Endothelial cell of umbilical vein (primary cell): Measurements from ENCODE around the gene TPPP2. TPM values are rescaled to one million over a fixed set of nuclear protein-coding genes. Genes with fewer than 3 reads are reported as not detected.

ENCODE experiments used
- BruUV-seq: library from RNA; stranded (reverse); fragments of 400-500 nt; replicated peaks from 2 replicates; lab custom pipeline; 2021; lab: Mats Ljungman, UMichigan
- CTCF ChIA-PET: fragments of 300-600, 350-600 bp; sonication (Branson Sonifier 250); formaldehyde crosslinking; loops from one replicate; lab custom pipeline; 2021; ENCODE audit warnings: antibody characterized with exemption, inconsistent platforms; lab: Charles Lee
- POLR2A ChIA-PET: fragments of 300-600, 350-600 bp; sonication (Branson Sonifier 250); formaldehyde crosslinking; loops from one replicate; lab custom pipeline; 2021; ENCODE audit warnings: antibody characterized with exemption, inconsistent platforms; lab: Charles Lee
- DNase-seq: peaks from one replicate; pipeline ENCODE4 v3.0.0-alpha.2; 2011; ENCODE audit warnings: low read depth, low spot score
- FAIRE-seq: peaks from 2 replicates; lab custom pipeline; 2011; peaks lifted over from hg19 to GRCh38; lab: Jason Lieb, UNC
- H2AFZ ChIP-seq: 2 replicates; pipeline ENCODE4 v1.6.0; 2012; ENCODE audit warnings: low read depth, low read length, control low read depth, inconsistent platforms
- H3K27ac ChIP-seq: 2 replicates; pipeline ENCODE4 v1.5.1; 2011; ENCODE audit warnings: low read depth, mild to moderate bottlenecking, control low read depth, low read length, moderate library complexity; ENCODE audit not compliant: insufficient read depth
- H3K27me3 ChIP-seq, 2 experiments: 2 replicates each; pipeline versions ENCODE4 v1.6.0 to v1.6.1; 2011; ENCODE audit warnings: low read length in 2 of 2, mixed read lengths in 1 of 2; ENCODE audit not compliant: control insufficient read depth in 2 of 2, insufficient read depth in 2 of 2
- H3K36me3 ChIP-seq, 2 experiments: 2 replicates in 1 of 2; 3 replicates in 1 of 2; pipeline ENCODE4 v1.5.1; 2011; ENCODE audit warnings: low read length in 2 of 2, mild to moderate bottlenecking in 1 of 2, moderate library complexity in 1 of 2; ENCODE audit not compliant: control insufficient read depth in 2 of 2, insufficient read depth in 2 of 2; ENCODE audit errors: extremely low read depth in 1 of 2
- H3K4me1 ChIP-seq: 3 replicates; pipeline ENCODE4 v1.5.1; 2011; ENCODE audit warnings: mild to moderate bottlenecking, low read length; ENCODE audit not compliant: control insufficient read depth, insufficient read depth; ENCODE audit errors: extremely low read depth
- H3K4me2 ChIP-seq: 2 replicates; pipeline ENCODE4 v1.6.1; 2011; ENCODE audit warnings: low read length, control low read depth, mixed read lengths; ENCODE audit not compliant: insufficient read depth
- H3K4me3 ChIP-seq, 3 experiments: fragments of 200-600 bp in 1 of 3; sonication (generic), shearing (Covaris generic) in 1 of 3; replicated peaks in 1 of 3; 2 replicates each; pipeline ENCODE4 v1.5.1; 2011 to 2016; ENCODE audit warnings: control low read depth in 3 of 3, low read length in 3 of 3, mild to moderate bottlenecking in 2 of 3, inconsistent platforms in 1 of 3, low read depth in 1 of 3, moderate library complexity in 1 of 3; ENCODE audit not compliant: insufficient read depth in 1 of 3
- H3K79me2 ChIP-seq: 2 replicates; pipeline ENCODE4 v1.6.0; 2012; ENCODE audit warnings: low read length, inconsistent platforms; ENCODE audit not compliant: control insufficient read depth, insufficient read depth
- H3K9ac ChIP-seq: replicated peaks from 2 replicates; pipeline ENCODE3; 2011; ENCODE audit warnings: low read length, control low read depth; ENCODE audit not compliant: insufficient read depth; ENCODE audit errors: extremely low read depth
- H3K9me1 ChIP-seq: replicated peaks from 3 replicates; pipeline ENCODE4 v1.6.0; 2011; ENCODE audit warnings: mild to moderate bottlenecking, low read length; ENCODE audit not compliant: control insufficient read depth, insufficient read depth; ENCODE audit errors: extremely low read depth
- H3K9me3 ChIP-seq: replicated peaks from 2 replicates; pipeline ENCODE4 v1.5.1; 2012; ENCODE audit warnings: low read length, inconsistent platforms; ENCODE audit not compliant: control insufficient read depth, insufficient read depth
- H4K20me1 ChIP-seq: replicated peaks from 2 replicates; pipeline ENCODE3; 2011; ENCODE audit warnings: mild to moderate bottlenecking, low read length; ENCODE audit not compliant: control insufficient read depth, insufficient read depth; ENCODE audit errors: extremely low read depth
- EZH2 ChIP-seq: IDR thresholded peaks from 2 replicates; pipeline ENCODE4 v1.6.1; 2012; ENCODE audit warnings: borderline replicate concordance, low read depth, mild to moderate bottlenecking, moderate library complexity, low read length, inconsistent platforms; ENCODE audit not compliant: severe bottlenecking
- FOS ChIP-seq: IDR thresholded peaks from 2 replicates; pipeline ENCODE4 v1.6.1; 2011; ENCODE audit warnings: mild to moderate bottlenecking, low read length, moderate library complexity, borderline replicate concordance; ENCODE audit not compliant: insufficient read depth
- GATA2 ChIP-seq: IDR thresholded peaks from 2 replicates; pipeline ENCODE4 v1.7.0; 2011; ENCODE audit warnings: low read depth, mild to moderate bottlenecking, moderate library complexity, mixed read lengths, low read length; ENCODE audit not compliant: insufficient read length, insufficient read depth
- JUN ChIP-seq: IDR thresholded peaks from 2 replicates; pipeline ENCODE4 v1.6.1; 2011; ENCODE audit warnings: borderline replicate concordance, low read depth; ENCODE audit not compliant: insufficient read length, insufficient read depth
- POLR2AphosphoS5 ChIP-seq: IDR thresholded peaks from 2 replicates; pipeline ENCODE4 v1.6.1; 2012; ENCODE audit warnings: low read depth, mild to moderate bottlenecking, control low read depth, low read length, moderate library complexity; ENCODE audit not compliant: insufficient read depth
- dilution Hi-C: fragments of 300-500 bp; cut with MboI; formaldehyde crosslinking; loops from one replicate; pipeline ENCODE4 v1.15.0; 2019; ENCODE audit warnings: low sequenced_read_pairs; ENCODE audit not compliant: extremely low pct_ligation_motif_present
- intact Hi-C: fragments of 100-400 bp; cut with micrococcal nuclease; formaldehyde crosslinking; loops from one replicate; pipeline ENCODE4 v1.10.0; 2022
- polyA plus RNA-seq, 4 experiments: library from polyadenylated mRNA; depleted of rRNA in 3 of 4; stranded (reverse) in 3 of 4; unstranded in 1 of 4; fragments of >200 nt; gene quantifications; 2 replicates each; pipeline versions ENCODE4 v1.2.1 to v1.2.3, GENCODE V29; 2011 to 2012; ENCODE audit warnings: missing spikeins in 1 of 4
- total RNA-seq: library from RNA; stranded (reverse); gene quantifications from 2 replicates; pipeline ENCODE4 v1.2.3, GENCODE V29; 2021
- TF ChIP-seq, protein P1 (sequence below), 2 donors: IDR thresholded peaks; 1 replicate in 1 of 2; 2 replicates in 1 of 2; pipeline ENCODE4 v1.5.1; 2011; ENCODE audit warnings: low read length in 2 of 2, mild to moderate bottlenecking in 2 of 2, moderate library complexity in 2 of 2, control low read depth in 1 of 2, inconsistent platforms in 1 of 2, low read depth in 1 of 2; ENCODE audit not compliant: insufficient read depth in 1 of 2; ENCODE audit errors: extremely low read depth in 1 of 2

TPPP2 gene
- total and polyA plus RNA-seq, 2 donors (not counting 3 experiments of a cell fraction or from before 2014, with no cell fraction given): not detected

- Histone ChIP-seq H3K4me1 (peaks cover 10% of the 10 kb centered on the region), H2AFZ (no peak overlapping the region), H3K79me2 (no peaks in the 10 kb centered on the region), H3K36me3 (peaks cover 0 to 2% of the 10 kb centered on the region in 2 experiments), H3K4me2 (peak overlapping the region; percentile 44), H3K9ac (no peak overlapping the region), H4K20me1 (no peaks in the 10 kb centered on the region), H3K27ac (no peak overlapping the region), H3K4me3 (peak overlapping the region in 1 of 3 experiments; percentile 54), H3K27me3 (peaks cover 21 to 41% of the 10 kb centered on the region in 2 experiments), H3K9me1 (no peaks in the 10 kb centered on the region), H3K9me3 (no peaks in the 10 kb centered on the region)
- TF ChIP-seq FOS (no peak), EZH2 (peak; percentile 97), JUN (no peak), GATA2 (no peak), POLR2AphosphoS5 (no peak)
- TF ChIP-seq, protein P1, sequence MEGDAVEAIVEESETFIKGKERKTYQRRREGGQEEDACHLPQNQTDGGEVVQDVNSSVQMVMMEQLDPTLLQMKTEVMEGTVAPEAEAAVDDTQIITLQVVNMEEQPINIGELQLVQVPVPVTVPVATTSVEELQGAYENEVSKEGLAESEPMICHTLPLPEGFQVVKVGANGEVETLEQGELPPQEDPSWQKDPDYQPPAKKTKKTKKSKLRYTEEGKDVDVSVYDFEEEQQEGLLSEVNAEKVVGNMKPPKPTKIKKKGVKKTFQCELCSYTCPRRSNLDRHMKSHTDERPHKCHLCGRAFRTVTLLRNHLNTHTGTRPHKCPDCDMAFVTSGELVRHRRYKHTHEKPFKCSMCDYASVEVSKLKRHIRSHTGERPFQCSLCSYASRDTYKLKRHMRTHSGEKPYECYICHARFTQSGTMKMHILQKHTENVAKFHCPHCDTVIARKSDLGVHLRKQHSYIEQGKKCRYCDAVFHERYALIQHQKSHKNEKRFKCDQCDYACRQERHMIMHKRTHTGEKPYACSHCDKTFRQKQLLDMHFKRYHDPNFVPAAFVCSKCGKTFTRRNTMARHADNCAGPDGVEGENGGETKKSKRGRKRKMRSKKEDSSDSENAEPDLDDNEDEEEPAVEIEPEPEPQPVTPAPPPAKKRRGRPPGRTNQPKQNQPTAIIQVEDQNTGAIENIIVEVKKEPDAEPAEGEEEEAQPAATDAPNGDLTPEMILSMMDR (IDR thresholded peaks at IDR 0.05; ENCODE audit: extremely low read depth in 1 of 2, insufficient read depth in 1 of 2, low read depth in 1 of 2, low read length in 2 of 2): no peak
- dilution Hi-C loops (no loop called here), intact Hi-C loops (no loop called here)
- FAIRE-seq: no peak
- BruUV-seq: no TSS peak
- ChIA-PET CTCF (interaction anchor here (0.6 to 4.3 kb wide), 16 partner anchors 10 to 108 kb away, joined by 3 to 203 read pairs (median 6); partner anchors contain the start of gene TMEM253), POLR2A (no interaction called here)
- DNase-seq: no peak
Measured at GRCh38 chr14:21069388-21070082, 39.5 kb downstream of the TPPP2 start.
